ENCODE results near the gene NWD2. TPM values are rescaled to one million over a fixed set of nuclear protein-coding genes. Genes with fewer than 3 reads are reported as not detected.

Gene NWD2
- polyA plus RNA-seq, 3 donors, result 0.15 to 0.31 (median 0.17) TPM

DNA sequence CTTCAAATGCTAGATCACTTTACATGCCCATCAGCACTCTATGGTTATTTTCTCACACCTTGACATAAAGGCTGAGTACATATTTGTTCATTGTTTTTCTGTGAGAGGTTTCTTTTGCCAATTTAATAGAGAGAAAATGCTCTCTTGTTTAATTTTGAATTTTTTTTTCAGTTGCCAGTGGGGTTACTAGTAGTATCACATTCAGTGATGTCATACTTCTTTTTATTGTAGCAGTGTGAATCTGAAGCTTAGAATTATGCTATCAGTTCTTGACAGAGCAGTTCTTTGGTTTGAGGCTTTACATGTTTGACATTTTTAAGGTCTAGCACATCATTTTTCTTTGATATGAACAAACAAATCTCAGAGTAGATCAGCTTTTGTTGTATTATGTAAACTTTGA lies 185.4 kb downstream of the NWD2 start:
- no peak for DNase-seq (ENCODE audit: extremely low read depth in 1 of 11, low read depth in 9 of 11, low spot score in 4 of 11)

DNA sequence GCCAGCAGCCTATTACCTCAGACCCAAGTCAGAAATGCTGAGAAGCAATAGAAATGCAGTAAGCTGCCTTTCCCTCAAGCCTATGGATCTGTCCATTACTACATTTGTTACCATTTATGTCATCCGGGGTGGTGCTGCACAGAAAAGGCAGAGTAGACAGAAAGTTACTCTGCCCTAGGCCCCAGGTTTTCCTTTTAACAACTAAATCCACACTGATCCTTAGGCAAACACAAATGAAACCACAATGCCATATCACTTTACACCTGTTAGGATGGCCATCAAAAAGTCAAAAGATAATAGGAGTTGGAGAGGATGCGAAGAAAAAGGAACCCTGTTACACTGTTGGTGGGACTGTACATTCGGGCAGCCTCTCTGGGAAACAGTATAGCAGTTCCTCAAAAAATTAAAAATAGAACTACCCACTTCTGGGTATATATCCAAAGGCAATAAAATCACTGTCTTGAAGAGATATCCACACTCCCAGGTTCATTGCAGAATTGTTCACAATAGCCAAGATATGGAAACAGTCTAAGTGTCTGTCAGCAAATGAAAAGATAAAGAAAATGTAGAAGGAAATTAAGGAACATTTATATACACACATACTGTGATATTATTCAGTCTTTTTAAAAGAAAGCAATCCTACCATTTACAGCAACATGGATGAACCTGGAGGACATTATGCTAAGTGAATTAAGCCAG lies 186.3 kb downstream of the NWD2 start:
- DNase-seq (ENCODE audit: extremely low read depth in 1 of 11, low read depth in 9 of 11, low spot score in 4 of 11), result no peak

DNA sequence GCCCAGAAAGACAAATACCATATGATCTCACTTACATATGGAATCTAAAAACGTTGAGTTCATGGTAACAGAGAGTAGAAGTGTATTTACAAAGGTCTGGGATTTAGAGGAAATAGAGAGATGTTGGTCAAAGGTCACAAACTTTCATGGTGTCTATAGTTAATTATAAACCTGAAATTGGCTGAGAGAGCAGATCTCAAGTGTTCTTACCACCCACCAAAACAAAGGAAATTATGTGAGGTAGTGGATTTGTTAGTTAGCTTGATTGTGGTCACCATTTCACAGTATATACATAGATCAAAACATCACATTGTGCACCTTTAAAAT lies 186.8 kb downstream of the NWD2 start:
- DNase-seq (ENCODE audit: extremely low read depth in 1 of 11, low read depth in 9 of 11, low spot score in 4 of 11), result peak in 1 of 11 donors; percentile 35

DNA sequence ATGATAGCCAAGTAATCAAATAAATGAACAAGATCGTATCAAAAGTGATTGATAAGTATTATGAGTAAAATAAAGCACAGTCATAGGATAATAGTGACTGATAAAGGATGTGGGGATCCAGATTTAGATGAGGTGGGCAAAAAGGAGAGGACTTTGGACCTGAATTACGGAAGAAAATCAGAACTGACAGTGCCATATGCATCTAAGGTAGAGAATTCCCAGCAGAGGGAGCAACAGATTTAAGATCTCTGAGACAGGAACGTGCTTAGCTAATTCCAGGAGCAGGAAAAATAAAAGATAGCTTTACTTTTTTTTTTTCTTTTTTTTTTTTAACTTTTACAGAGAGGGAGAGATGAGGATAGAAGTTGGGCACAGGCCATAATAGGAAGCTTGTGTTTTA lies 189.9 kb downstream of the NWD2 start:
- no peak for DNase-seq (ENCODE audit: extremely low read depth in 1 of 11, low read depth in 9 of 11, low spot score in 4 of 11)

DNA sequence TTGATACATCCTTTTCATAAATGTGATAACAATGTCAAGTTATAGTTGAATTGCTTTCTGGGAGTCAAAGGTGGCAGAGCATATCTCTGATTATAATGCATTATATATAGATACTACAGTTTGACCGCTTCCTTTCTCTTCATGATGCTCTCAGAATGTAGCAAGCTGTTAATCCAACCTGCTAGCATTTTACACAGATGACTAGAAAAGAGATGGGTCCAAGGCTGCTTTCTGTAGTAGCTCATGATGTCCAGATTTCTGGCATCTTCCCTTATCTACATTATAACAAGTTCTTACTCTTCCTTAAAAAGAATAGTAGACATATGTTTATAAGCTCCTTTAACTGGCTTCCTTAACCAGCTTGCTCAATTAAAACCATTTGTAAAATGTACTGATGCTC lies 192.0 kb downstream of the NWD2 start:
- no peak for DNase-seq (ENCODE audit: extremely low read depth in 1 of 11, low read depth in 9 of 11, low spot score in 4 of 11)

DNA sequence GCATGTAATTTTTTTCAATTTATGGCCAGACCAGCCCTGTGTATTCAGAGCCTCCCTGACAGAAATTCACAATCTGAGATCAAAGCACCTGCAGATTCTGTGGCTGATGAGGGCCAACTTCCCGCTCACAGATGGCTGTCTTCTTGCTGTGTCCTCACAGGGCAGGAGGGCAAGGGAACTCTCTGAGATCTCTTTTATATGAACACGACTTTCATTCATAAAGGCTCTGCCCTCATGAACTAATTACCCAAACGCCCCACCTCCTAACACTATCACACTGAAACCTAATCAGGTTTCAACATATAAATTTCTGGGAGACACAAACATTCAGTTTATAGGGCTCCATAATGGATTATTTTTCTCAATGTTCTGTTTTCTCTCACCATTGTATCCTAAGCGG lies 192.6 kb downstream of the NWD2 start:
- no peak for DNase-seq (ENCODE audit: extremely low read depth in 1 of 11, low read depth in 9 of 11, low spot score in 4 of 11)

DNA sequence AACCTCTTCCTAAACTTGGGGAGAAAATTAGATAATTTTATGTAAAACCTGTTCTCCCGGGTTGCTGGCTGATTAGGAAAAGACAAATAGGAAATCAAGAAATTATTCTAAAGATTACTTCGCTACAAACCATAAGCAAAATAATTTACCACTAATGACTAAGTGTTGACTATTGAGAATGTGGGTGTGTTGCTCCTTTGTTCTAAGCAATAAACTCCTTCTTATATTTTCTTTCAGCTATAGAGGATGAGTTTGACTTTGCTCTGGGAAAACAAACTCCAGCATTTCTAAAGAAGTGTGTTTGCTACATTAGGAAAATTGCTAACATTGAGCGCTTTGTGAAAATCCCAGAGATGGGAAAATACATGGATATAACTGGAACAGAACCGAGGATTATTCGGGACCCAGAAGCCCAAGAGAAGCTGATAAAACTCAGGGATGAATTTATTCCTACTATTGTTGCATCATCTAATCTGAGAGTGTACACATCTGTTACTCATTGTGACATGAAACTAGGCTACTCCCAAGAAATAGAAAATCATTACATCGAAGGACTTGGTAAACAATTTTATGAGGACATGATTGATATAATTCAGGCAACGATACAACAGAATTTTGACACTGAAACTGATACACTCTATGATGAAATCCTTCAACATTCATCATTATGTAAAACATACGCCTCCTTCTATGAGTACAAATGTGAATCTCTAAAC lies 194.2 kb downstream of the NWD2 start:
- no peak for DNase-seq (ENCODE audit: extremely low read depth in 1 of 11, low read depth in 9 of 11, low spot score in 4 of 11)

DNA sequence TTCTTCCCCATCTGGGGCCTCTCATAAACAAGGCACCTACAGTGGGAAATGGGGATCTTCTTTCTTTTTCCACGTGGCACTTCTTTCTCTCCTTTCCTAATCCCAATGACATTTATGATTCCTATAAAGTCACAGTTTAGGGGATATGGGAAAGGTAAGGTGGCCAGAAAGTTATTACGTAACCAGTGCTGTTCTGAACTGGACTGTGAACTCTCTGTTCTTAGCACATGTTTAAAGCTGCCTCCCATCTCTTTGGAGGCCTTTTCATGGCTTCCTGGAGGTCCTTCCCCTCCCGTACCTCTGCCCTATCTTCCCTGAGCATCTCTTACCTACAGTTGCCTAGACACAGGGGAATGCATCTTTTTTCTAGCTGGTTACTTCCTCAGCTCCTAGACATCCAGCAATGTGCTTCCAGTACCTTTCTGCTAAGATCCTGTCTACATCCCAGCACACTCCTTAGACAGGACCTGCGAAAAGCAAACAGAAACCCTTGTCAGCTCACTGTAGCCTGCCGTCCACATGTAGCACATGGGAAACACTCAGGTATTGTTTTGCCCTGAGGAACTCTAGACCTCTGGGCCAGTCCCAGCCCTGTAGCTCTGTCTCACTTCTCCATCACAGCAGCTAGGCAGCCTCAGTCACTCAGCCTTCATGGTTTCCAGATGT lies 195.4 kb downstream of the NWD2 start:
- DNase-seq (ENCODE audit: extremely low read depth in 1 of 11, low read depth in 9 of 11, low spot score in 4 of 11), result no peak

DNA sequence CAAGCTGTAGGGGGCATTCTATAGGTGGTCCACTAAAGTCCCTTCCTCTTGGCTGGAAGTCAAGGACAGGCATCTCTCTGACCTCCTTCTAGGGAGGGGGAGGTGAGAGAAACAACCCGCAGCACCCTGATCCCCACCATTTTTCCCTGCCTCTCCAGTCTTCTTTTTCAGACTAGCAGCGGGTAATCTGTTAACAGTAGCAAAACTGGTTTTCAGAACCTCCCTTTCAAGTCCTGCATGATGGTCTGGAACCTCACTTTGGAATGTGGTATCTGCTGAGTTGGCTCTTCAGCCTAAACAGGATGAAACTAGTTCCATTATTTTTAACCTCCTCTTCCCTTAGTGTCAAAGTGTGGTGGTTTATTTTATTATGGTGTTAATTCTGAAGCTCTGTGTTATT lies 196.0 kb downstream of the NWD2 start:
- DNase-seq (ENCODE audit: extremely low read depth in 1 of 11, low read depth in 9 of 11, low spot score in 4 of 11), result no peak

DNA sequence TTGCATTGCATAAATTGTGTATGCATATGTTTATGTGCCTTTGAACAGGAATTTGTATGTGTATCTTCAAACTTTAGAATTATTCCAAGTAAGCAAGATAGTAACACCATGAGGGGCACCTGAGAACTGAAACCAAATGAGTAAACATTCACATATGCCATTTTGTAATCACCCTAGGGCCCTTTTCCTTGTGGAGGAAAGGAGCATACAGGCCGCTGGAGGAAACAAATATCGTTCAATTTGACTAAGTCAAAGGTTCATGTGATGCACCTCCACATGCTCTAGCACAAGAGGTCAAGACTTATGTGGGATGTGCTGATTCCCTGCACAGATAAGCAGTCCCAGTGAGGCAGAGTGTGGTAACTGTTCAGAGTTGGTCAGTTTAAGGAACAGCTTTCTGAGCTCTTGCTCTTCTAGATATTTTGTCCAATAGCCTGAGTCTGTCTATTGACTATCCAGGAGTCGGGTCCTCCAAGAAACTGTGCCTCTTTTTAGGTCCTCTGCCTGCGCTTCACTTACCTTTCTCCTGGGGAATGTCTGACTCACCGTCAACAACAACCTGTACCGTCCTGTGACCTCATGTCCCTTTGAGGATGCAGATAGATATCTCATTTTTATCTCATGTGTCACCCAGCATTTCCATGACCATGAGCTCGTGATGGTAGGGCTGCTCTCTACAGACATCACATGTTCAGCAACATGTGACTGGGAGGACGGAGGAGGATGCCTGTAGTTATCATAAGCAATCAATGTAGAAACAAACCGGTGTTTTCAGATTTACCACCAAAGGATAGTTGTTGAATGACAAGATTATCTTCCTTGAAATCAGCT lies 196.9 kb downstream of the NWD2 start:
- DNase-seq (ENCODE audit: extremely low read depth in 1 of 11, low read depth in 9 of 11, low spot score in 4 of 11), result no peak

DNA sequence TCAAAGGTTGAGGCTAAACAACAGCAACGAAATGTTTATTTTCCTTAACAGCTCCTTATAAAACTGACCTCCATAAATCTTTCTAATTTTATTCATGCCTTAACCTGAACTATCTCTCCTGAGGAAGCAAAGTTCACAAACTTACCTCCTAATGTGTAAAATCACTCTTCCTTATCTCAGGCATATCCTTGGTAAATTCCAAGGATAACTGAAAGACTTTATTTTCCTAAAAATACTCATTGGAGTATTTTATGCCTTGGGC lies 197.4 kb downstream of the NWD2 start:
- no peak for DNase-seq (ENCODE audit: extremely low read depth in 1 of 11, low read depth in 9 of 11, low spot score in 4 of 11)

DNA sequence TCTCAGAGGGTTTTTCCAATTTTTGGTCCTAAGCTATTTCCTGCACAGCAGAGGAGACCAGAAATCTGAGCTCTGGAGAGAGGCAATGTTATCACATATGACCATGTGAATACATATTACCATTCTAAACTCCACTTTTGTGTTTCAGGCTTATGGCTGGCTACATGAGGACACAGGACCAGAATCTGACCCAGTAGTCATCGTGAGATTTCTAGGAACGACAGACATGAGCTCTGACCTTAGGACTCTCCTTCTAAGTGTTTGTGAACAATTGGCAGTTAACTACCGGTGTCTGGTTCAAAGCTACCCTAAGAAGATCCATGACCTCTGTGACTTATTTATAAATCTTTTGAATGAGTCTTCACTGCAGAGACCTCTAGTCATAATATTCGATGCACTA lies 198.6 kb downstream of the NWD2 start:
- DNase-seq (ENCODE audit: extremely low read depth in 1 of 11, low read depth in 9 of 11, low spot score in 4 of 11), result no peak

DNA sequence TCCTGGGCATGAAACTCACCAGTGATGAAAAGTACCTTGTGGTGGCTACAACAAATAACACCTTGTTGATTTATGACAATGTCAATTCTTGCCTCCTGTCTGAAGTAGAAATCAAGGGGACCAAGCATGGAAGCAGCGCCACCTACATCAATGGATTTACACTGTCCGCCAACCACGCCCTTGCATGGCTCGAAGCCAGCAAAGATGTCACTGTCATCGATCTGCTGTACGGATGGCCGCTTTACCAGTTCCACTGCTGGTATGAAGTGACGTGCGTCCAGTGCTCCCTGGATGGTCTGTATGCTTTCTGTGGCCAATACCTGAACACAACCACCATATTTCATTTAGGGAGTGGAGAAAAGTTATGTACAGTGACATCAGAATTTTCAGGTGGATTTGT lies 200.5 kb downstream of the NWD2 start:
- DNase-seq (ENCODE audit: extremely low read depth in 1 of 11, low read depth in 9 of 11, low spot score in 4 of 11), result no peak

DNA sequence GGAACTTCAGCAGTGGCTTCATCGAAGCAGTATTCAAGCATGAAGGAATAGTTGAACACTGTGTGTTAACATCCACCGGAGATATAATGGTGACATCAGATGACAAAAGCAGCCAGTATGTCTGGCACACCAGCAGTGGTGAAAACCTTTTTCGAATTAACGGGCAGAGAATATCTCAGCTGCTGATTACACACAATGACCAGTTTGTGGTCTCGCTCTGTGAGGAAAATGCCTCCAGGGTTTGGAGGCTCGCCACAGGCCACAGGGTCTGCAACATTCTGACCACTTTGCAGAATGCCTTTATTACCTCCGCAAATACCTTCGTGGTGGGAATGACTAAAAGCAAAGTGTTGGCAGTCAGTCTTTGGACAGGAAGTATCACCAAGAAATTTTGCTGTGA lies 201.5 kb downstream of the NWD2 start:
- DNase-seq (ENCODE audit: extremely low read depth in 1 of 11, low read depth in 9 of 11, low spot score in 4 of 11), result no peak

DNA sequence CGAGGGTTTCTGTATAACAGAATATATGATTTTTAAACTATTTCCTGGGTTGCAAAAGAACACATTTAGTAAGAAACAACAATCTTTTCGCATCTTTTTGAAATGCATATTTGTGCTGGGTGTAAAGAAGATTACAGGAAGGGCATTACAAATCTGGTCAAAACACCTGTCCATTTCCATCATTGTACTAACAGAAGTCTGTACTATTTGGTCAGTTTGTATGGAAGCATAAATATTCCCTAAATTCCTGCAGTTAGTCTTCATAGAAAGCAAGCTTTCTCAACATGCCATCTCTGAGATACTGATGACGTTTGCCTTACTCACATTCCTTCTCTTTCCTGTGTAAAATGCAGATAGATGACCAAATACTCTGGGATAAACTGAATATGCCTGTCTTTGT lies 203.3 kb downstream of the NWD2 start:
- no peak for DNase-seq (ENCODE audit: extremely low read depth in 1 of 11, low read depth in 9 of 11, low spot score in 4 of 11)

DNA sequence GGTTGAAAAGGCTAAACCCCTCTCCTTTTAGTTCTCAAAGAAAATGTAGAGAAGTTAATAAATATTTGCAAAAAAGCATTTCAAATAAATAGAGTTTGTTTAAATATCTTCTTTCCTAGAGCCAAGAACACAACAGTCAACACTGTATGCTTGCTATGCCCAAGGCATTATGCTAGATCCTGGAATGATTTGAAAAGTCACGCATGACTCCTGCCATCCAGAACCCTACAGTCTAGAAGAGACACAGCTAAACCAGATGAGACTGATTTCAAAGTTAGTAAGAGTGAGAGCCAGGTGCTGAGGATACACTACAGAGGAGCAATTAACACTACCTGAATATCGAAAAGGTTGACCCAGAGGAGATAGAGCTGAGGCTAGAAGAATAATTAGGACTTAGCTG lies 205.8 kb downstream of the NWD2 start:
- no peak for DNase-seq (ENCODE audit: extremely low read depth in 1 of 11, low read depth in 9 of 11, low spot score in 4 of 11)

DNA sequence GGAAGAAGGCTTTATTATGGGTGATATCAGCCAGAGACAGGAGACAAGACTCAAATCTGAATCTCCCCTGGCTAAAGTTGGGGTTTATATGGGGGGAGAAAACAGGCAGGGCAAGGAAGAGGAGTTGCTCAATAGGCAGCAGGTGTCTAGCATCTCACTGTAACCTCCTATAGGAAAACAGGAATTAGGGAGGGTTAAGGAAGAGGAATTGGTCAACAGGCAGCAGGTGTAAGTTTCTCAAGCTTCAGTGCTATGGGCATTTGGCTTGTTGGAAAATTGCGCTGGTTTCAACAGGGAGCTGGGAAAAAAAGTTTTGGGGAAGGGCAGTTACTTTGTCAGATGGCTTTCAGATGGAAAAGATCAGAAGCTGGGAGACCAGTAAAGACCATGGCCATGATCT lies 206.4 kb downstream of the NWD2 start:
- no peak for DNase-seq (ENCODE audit: extremely low read depth in 1 of 11, low read depth in 9 of 11, low spot score in 4 of 11)

DNA sequence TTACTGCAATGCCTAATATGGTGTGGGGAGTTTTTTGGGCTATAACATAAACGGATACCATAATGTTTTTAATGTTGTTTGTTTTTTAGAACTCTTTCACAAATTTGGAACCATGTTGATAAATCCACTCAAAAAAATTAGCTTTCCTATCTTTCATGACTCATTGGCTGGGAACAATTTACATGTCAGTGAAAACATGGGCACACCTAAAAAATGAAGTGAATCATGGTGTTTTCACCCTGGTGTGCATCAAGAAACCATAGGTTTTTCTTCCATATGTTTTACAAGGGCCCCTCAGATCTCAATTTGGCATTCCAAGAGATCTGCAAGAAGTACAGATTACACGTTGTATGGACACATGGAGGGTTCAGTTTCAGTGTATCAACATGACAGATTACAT lies 207.1 kb downstream of the NWD2 start:
- no peak for DNase-seq (ENCODE audit: extremely low read depth in 1 of 11, low read depth in 9 of 11, low spot score in 4 of 11)

DNA sequence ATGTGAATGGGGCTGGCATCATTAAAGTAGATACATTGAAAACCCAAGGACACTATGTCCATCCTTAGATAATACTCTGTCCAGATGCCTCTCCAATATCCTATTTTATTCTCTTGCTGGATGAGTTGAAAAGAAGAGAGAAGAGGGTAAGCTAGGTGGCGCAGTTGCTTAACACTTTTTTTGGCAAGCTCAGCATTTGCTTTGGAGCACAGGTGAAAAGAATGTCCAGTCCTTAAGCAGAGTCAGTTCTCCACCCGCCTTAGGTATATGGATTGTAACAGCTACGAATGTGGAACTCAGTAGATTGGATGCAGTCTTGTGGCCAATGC lies 208.4 kb downstream of the NWD2 start:
- DNase-seq (ENCODE audit: extremely low read depth in 1 of 11, low read depth in 9 of 11, low spot score in 4 of 11), result peak in 10 of 11 donors; percentile 50 to 88 (median 66)

All from renal cortex interstitium (tissue), 11 donors.